Endothelial cell of umbilical vein (primary cell): Measurements from ENCODE around the gene KBTBD6. TPM values are rescaled to one million over a fixed set of nuclear protein-coding genes. Genes with fewer than 3 reads are reported as not detected.

Experiments used
- BruUV-seq: library from RNA; stranded (reverse); fragments of 400-500 nt; replicated peaks from 2 replicates; lab custom pipeline; 2021; lab: Mats Ljungman, UMichigan
- CTCF ChIA-PET: fragments of 300-600, 350-600 bp; sonication (Branson Sonifier 250); formaldehyde crosslinking; loops from one replicate; lab custom pipeline; 2021; ENCODE audit warnings: antibody characterized with exemption, inconsistent platforms; lab: Charles Lee
- POLR2A ChIA-PET: fragments of 300-600, 350-600 bp; sonication (Branson Sonifier 250); formaldehyde crosslinking; loops from one replicate; lab custom pipeline; 2021; ENCODE audit warnings: antibody characterized with exemption, inconsistent platforms; lab: Charles Lee
- DNase-seq: peaks from one replicate; pipeline ENCODE4 v3.0.0-alpha.2; 2011; ENCODE audit warnings: low read depth, low spot score
- FAIRE-seq: peaks from 2 replicates; lab custom pipeline; 2011; peaks lifted over from hg19 to GRCh38; lab: Jason Lieb, UNC
- H2AFZ ChIP-seq: 2 replicates; pipeline ENCODE4 v1.6.0; 2012; ENCODE audit warnings: low read depth, low read length, control low read depth, inconsistent platforms
- H3K27ac ChIP-seq: 2 replicates; pipeline ENCODE4 v1.5.1; 2011; ENCODE audit warnings: low read depth, mild to moderate bottlenecking, control low read depth, low read length, moderate library complexity; ENCODE audit not compliant: insufficient read depth
- H3K27me3 ChIP-seq, 2 experiments: 2 replicates each; pipeline versions ENCODE4 v1.6.0 to v1.6.1; 2011; ENCODE audit warnings: low read length in 2 of 2, mixed read lengths in 1 of 2; ENCODE audit not compliant: control insufficient read depth in 2 of 2, insufficient read depth in 2 of 2
- H3K36me3 ChIP-seq, 2 experiments: 2 replicates in 1 of 2; 3 replicates in 1 of 2; pipeline ENCODE4 v1.5.1; 2011; ENCODE audit warnings: low read length in 2 of 2, mild to moderate bottlenecking in 1 of 2, moderate library complexity in 1 of 2; ENCODE audit not compliant: control insufficient read depth in 2 of 2, insufficient read depth in 2 of 2; ENCODE audit errors: extremely low read depth in 1 of 2
- H3K4me1 ChIP-seq: 3 replicates; pipeline ENCODE4 v1.5.1; 2011; ENCODE audit warnings: mild to moderate bottlenecking, low read length; ENCODE audit not compliant: control insufficient read depth, insufficient read depth; ENCODE audit errors: extremely low read depth
- H3K4me2 ChIP-seq: 2 replicates; pipeline ENCODE4 v1.6.1; 2011; ENCODE audit warnings: low read length, control low read depth, mixed read lengths; ENCODE audit not compliant: insufficient read depth
- H3K4me3 ChIP-seq, 3 experiments: fragments of 200-600 bp in 1 of 3; sonication (generic), shearing (Covaris generic) in 1 of 3; replicated peaks in 1 of 3; 2 replicates each; pipeline ENCODE4 v1.5.1; 2011 to 2016; ENCODE audit warnings: control low read depth in 3 of 3, low read length in 3 of 3, mild to moderate bottlenecking in 2 of 3, inconsistent platforms in 1 of 3, low read depth in 1 of 3, moderate library complexity in 1 of 3; ENCODE audit not compliant: insufficient read depth in 1 of 3
- H3K79me2 ChIP-seq: 2 replicates; pipeline ENCODE4 v1.6.0; 2012; ENCODE audit warnings: low read length, inconsistent platforms; ENCODE audit not compliant: control insufficient read depth, insufficient read depth
- H3K9ac ChIP-seq: replicated peaks from 2 replicates; pipeline ENCODE3; 2011; ENCODE audit warnings: low read length, control low read depth; ENCODE audit not compliant: insufficient read depth; ENCODE audit errors: extremely low read depth
- H3K9me1 ChIP-seq: replicated peaks from 3 replicates; pipeline ENCODE4 v1.6.0; 2011; ENCODE audit warnings: mild to moderate bottlenecking, low read length; ENCODE audit not compliant: control insufficient read depth, insufficient read depth; ENCODE audit errors: extremely low read depth
- H3K9me3 ChIP-seq: replicated peaks from 2 replicates; pipeline ENCODE4 v1.5.1; 2012; ENCODE audit warnings: low read length, inconsistent platforms; ENCODE audit not compliant: control insufficient read depth, insufficient read depth
- H4K20me1 ChIP-seq: replicated peaks from 2 replicates; pipeline ENCODE3; 2011; ENCODE audit warnings: mild to moderate bottlenecking, low read length; ENCODE audit not compliant: control insufficient read depth, insufficient read depth; ENCODE audit errors: extremely low read depth
- CTCF ChIP-seq, 2 donors: IDR thresholded peaks; 1 replicate in 1 of 2; 2 replicates in 1 of 2; pipeline ENCODE4 v1.5.1; 2011; ENCODE audit warnings: low read length in 2 of 2, mild to moderate bottlenecking in 2 of 2, moderate library complexity in 2 of 2, control low read depth in 1 of 2, inconsistent platforms in 1 of 2, low read depth in 1 of 2; ENCODE audit not compliant: insufficient read depth in 1 of 2; ENCODE audit errors: extremely low read depth in 1 of 2
- EZH2 ChIP-seq: IDR thresholded peaks from 2 replicates; pipeline ENCODE4 v1.6.1; 2012; ENCODE audit warnings: borderline replicate concordance, low read depth, mild to moderate bottlenecking, moderate library complexity, low read length, inconsistent platforms; ENCODE audit not compliant: severe bottlenecking
- FOS ChIP-seq: IDR thresholded peaks from 2 replicates; pipeline ENCODE4 v1.6.1; 2011; ENCODE audit warnings: mild to moderate bottlenecking, low read length, moderate library complexity, borderline replicate concordance; ENCODE audit not compliant: insufficient read depth
- GATA2 ChIP-seq: IDR thresholded peaks from 2 replicates; pipeline ENCODE4 v1.7.0; 2011; ENCODE audit warnings: low read depth, mild to moderate bottlenecking, moderate library complexity, mixed read lengths, low read length; ENCODE audit not compliant: insufficient read length, insufficient read depth
- JUN ChIP-seq: IDR thresholded peaks from 2 replicates; pipeline ENCODE4 v1.6.1; 2011; ENCODE audit warnings: borderline replicate concordance, low read depth; ENCODE audit not compliant: insufficient read length, insufficient read depth
- POLR2A ChIP-seq: IDR thresholded peaks from 2 replicates; pipeline ENCODE4 v1.6.1; 2012; ENCODE audit warnings: low read depth, mild to moderate bottlenecking, control low read depth, low read length
- POLR2AphosphoS5 ChIP-seq: IDR thresholded peaks from 2 replicates; pipeline ENCODE4 v1.6.1; 2012; ENCODE audit warnings: low read depth, mild to moderate bottlenecking, control low read depth, low read length, moderate library complexity; ENCODE audit not compliant: insufficient read depth
- dilution Hi-C: fragments of 300-500 bp; cut with MboI; formaldehyde crosslinking; loops from one replicate; pipeline ENCODE4 v1.15.0; 2019; ENCODE audit warnings: low sequenced_read_pairs; ENCODE audit not compliant: extremely low pct_ligation_motif_present
- intact Hi-C: fragments of 100-400 bp; cut with micrococcal nuclease; formaldehyde crosslinking; loops from one replicate; pipeline ENCODE4 v1.10.0; 2022
- polyA plus RNA-seq, 4 experiments: library from polyadenylated mRNA; depleted of rRNA in 3 of 4; stranded (reverse) in 3 of 4; unstranded in 1 of 4; fragments of >200 nt; gene quantifications; 2 replicates each; pipeline versions ENCODE4 v1.2.1 to v1.2.3, GENCODE V29; 2011 to 2012; ENCODE audit warnings: missing spikeins in 1 of 4
- total RNA-seq: library from RNA; stranded (reverse); gene quantifications from 2 replicates; pipeline ENCODE4 v1.2.3, GENCODE V29; 2021

KBTBD6 gene
- total and polyA plus RNA-seq, 2 donors (not counting 3 experiments of a cell fraction or from before 2014, with no cell fraction given), result 2.6 to 6.6 TPM

- BruUV-seq, result no TSS peak
Measured at GRCh38 chr13:41156620-41157019, 24.0 kb upstream of the KBTBD6 start.

More at GRCh38 chr13:41156620-41157019, 24.0 kb upstream of the KBTBD6 start:
- Histone ChIP-seq H3K27ac (no peak overlapping the region), H3K4me3 (no peak overlapping the region), H3K9me1 (no peaks in the 10 kb centered on the region), H3K79me2 (no peaks in the 10 kb centered on the region), H2AFZ (no peak overlapping the region), H3K9me3 (no peaks in the 10 kb centered on the region), H4K20me1 (no peaks in the 10 kb centered on the region), H3K36me3 (no peaks in the 10 kb centered on the region), H3K27me3 (no peaks in the 10 kb centered on the region), H3K9ac (no peak overlapping the region), H3K4me1 (no peaks in the 10 kb centered on the region), H3K4me2 (no peak overlapping the region)
- no peak for FAIRE-seq
- POLR2A ChIA-PET, result no interaction called here
- no peak for DNase-seq
- dilution Hi-C loops, result no loop called here
- intact Hi-C loops, result no loop called here
- CTCF ChIA-PET, result interaction anchor here (1.0 kb wide), 1 partner anchor 10 kb away, joined by 3 read pairs; no protein-coding TSS in a partner anchor
- TF ChIP-seq GATA2 (no peak), POLR2A (no peak), JUN (no peak), EZH2 (no peak), CTCF (IDR thresholded peaks at IDR 0.05; ENCODE audit: extremely low read depth in 1 of 2, insufficient read depth in 1 of 2, low read depth in 1 of 2, low read length in 2 of 2) (no peak), FOS (no peak), POLR2AphosphoS5 (no peak)
